Breast epithelium (tissue), 3 donors: ENCODE data around the gene HDC.

ENCODE experiments used
- CTCF ChIP-seq, 3 donors: fragments of 450-650 bp; IDR thresholded peaks; one replicate each; pipeline ENCODE4 v1.5.1; 2016 to 2017; ENCODE audit warnings: antibody characterized with exemption in 3 of 3, mild to moderate bottlenecking in 3 of 3, moderate library complexity in 3 of 3
- POLR2A ChIP-seq: fragments of 450-650 bp; IDR thresholded peaks from one replicate; pipeline ENCODE4 v1.6.1; 2016; ENCODE audit warnings: antibody characterized with exemption, mild to moderate bottlenecking, moderate library complexity

- TF ChIP-seq POLR2A = no peak
- no peak for TF ChIP-seq CTCF (IDR thresholded peaks at IDR 0.05)
These were observed 54.9 kb downstream of the HDC start for GRCh38 chr15:50210462-50211157.
